ENCODE data around the gene CLBA1.
A peak's percentile ranks its signal among the peaks of the same experiment; 100 is the strongest.

The CLBA1 gene

DNA sequence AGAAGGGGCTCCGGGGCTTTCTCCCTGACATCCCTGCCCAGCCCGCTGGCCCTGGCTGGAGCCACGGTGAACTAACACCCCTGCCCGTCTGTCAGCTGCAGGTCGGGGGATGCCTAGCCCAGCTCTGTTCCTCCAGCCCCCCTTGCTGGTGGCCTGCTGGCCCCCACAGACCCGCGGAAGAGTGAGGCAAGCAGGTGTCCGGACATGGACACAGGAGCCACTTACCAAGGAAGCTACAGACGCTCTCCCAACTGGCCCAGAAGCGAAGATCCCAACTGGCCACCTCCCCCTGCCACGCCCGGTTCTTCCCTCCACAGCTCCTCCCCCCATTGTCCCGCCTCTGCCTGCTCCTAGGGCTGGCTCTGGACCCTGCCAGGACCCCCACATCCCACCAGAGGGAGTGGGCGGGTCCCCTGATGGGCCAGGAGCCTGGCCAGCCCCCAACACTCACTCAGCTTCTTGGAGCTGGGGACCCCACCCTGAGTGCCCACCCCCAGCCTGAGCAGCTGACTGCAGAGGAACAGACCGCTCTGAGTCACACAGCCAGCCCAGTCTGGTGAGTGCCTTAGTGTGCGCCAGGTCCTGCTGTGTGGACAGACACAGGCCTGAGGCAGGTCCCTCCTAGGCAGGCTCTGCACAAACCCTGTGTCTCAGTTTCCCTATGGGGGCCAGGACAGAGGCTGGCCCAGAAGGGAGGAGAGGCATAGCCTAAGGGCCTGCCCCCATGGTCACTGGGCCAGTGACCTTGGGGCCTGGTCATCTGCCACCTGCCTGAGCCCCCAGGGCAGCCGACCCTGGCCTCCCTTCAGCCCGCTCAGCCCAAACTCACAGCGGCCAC is 15.1 kb upstream of the CLBA1 start:
- DNase-seq, result no peak

GRCh38 chr14:104971447-104972240 is 13.9 kb upstream of the CLBA1 start:
- DNase-seq, result no peak

- DNase-seq, result no peak
Observed at GRCh38 chr14:104972301-104973134, 13.1 kb upstream of the CLBA1 start.

- no peak for DNase-seq
Observed at GRCh38 chr14:104973135-104973384, 12.5 kb upstream of the CLBA1 start.

DNA sequence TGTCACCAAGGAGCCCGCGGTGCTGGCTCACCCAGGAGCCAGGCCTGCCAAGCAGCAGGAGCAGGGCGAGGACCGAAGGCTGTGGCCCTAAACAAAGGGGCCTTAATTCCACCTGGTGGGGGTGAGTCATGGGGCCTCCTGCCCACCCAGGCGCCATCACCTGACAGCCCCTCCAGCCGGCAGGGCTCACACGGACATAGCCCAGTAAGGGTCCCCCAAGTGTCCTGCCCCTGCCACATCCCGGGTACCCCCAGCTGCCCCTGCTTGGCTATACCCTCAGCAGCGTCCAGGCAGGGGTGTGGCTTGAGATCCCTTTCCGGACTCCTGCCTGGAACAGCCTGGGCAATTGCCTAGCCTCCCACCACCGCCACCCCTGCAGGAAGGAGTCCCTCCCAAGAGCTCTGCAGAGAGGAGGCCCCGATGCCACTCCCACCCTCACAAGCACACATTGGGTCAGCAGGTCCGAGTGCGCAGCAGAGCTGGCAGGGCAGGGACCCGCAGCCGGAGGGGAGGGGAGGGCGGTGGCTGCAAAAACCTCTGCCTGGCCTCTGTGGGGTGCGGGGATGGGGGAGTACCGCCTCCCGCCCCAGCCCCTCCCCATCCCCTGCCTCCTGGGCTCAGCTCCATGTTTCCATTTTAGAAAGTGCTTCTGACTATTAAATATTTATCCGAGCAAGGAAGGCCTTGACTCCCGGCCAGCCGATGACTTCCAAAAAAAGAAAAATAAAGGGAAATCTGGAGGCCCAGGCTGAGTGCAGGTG is 12.0 kb upstream of the CLBA1 start:
- no peak for DNase-seq

GRCh38 chr14:104974146-104974541 is 11.4 kb upstream of the CLBA1 start:
- no peak for DNase-seq

DNA sequence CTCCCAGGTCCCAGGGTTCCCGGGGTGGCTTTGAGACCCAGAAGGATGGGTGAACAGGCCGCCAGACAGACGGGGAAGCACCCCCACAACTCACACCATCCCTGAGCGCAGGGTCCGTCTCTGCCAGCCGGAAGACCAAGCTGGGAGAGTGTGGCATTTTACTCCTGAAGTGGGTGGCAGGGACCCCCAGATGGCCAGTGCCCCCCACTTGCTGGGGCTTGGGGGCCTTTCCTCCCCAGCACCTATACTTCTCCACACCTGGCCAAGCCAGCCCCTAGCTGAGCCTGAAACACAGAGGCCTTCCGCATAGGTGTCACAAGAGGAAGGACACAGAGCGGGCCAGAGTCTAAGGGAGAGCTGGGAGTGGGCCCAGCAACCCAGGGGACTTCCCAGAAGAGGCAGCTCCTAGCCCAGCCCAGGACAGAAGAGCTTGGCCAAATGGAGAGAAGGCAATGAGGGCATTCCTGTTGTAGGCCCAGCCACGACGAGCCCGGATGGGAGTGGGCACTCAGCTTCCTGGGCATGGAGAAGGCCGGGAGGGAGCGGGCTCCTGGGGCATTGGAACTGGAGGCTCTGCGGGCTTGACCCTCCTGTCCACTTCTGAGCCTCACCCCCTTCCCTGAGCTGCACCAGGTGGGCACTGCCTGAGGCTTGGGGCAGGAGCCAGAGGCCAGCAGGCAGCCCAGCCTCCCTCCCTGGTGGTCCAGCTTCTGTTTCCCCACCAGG is 10.8 kb upstream of the CLBA1 start:
- DNase-seq, result no peak

- DNase-seq, result no peak
Observed at GRCh38 chr14:104975481-104976197, 9.9 kb upstream of the CLBA1 start.

- DNase-seq, result peak; percentile 83 to 87
Observed at GRCh38 chr14:104976198-104977007, 9.2 kb upstream of the CLBA1 start.

GRCh38 chr14:104977008-104977680 is 8.4 kb upstream of the CLBA1 start:
- no peak for DNase-seq

DNA sequence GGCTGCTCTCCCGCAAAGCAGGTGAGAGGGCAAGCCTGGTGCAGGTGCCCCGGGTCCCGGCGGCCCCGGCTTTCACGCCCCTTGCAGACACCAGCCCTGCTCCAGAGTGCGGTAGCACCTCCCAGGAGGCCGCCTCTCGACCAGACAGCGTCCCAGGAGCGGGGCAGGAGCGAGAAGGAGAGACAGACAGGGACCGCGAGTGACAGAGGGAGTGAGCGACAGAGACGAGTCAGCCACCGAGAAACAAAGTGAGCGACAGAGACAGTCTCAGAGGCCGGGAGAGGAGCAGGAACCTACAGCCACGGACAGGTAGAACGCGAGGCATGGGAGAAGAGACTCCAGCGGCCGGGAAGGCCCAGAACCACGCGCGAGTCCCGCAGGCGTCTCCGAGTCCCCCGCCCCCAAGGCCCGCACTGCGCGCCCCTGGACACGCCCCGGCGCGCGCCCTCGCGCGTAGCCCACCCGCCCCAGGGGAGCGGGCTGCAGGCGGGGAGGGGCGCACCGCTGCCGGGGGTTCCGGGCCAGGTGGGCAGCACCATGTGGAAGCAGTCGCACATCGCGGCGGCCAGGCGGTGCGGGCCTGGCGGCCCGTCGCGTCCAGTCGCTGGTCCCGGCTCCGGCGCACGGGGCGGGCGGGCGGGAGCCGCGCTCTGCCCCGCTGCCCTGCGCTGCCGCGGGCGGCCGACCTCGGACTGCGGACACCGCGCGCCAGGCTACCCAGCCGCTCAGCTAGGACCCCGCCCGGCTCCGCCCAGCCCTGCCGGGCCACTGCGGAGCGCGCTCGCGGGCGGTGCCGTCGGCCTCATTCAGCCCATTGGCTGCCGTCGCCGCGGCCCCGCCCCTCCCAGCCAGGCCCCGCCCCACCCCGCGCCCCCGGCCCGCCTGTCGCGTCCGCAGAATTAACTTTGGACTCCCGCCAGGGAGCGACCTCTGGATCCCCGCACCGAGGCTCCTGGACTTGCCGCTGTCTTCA is 7.6 kb upstream of the CLBA1 start, which contains the start of gene AHNAK2:
Gene AHNAK2, minus strand, starts transcription at position 694 of the 973 bp plus-strand sequence. Its CDS starts 137 bp downstream, at position 557.
- DNase-seq, result peak in 1 of 2 donors; percentile 46

- DNase-seq, result no peak
Observed at GRCh38 chr14:104978746-104979691, 6.6 kb upstream of the CLBA1 start.

DNA sequence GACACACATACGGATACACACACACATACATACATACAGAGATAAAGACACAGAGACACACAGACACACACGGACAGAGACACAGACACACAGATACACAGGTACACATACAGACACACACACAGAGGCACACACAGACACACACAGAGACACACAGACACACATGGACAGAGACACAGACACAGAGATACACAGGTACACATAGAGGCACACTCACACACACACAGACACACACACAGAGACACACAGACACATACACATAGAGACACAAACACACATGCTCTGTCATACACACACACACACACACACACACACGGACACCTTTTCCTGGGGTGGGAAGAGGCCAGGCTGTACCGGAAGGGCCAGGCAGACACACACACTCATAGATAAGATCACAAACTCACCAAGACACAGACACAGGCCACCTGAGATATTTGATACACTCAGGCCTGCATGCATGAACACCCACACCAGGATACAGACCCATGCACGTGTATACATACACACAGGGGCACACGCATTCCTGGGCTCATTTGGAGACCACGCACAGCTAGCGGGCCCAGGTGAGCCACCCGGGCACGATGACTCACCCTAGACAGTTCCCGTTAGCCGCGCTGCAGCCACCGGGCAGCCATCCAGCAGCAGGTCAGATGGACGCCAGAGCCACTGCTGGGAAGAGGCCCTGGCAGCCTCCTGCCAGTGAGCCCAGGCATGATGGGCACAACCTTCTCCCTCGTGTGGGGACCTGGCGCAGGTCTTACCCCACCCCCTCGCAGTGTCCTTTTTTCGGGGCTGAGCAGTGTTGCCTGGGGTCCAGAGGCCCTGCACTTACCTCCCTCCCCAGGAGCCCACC is 5.6 kb upstream of the CLBA1 start:
- no peak for DNase-seq

DNA sequence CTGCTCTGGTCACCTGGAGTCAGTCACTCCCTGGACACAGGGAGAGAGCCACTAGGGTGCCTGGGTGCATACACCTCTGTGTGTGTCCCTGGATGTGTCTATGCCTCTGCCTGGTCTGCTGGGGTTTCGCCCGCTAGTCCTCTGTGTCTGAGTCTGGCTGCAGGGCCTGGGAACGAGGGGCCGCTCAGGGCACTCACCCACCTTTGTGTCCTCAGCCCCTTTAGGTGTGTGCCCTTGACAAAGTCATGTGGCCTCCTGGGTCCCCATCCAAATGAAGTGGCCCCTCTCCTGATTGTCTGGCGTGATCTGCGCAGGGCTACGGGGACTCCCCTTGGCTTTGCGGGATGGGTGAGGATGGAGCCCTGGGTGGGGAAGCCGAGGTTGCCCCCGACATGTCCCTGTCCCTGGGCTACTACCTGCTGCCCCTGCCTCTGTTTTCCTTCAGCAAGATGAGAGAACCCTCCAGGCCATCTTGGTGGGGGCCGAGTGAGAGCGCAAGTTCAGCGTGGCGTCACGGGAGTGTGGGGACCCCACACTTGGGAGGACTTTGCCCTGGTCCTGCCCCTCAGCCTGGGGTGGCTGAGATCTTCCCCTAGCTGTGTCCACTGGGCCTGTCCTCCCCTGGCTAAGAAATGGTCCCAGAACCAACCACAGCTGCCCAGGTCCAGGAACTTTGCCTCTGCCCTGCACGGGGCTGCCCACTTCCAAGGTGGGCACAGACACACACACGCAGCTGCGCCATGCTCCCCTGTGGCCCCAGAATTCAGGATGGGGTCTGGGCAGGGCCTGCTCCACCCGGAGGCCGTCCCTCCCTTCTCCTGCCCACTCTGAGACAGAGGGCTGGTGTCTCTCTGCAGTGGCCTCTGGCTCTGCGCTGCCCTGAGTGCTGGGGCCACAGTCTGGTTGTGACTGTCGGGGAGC is 4.7 kb upstream of the CLBA1 start:
- DNase-seq, result no peak

Data from activated CD4-positive, alpha-beta T cell treated with anti-CD3 and anti-CD28 coated beads for 4 hours (primary cell).